ENCODE data around the gene GIN1.

GRCh38 chr5:103108086-103108485, 11.9 kb downstream of the GIN1 start:
- TF ChIP-seq POLR2A (IDR thresholded peaks at IDR 0.05; ENCODE audit: low read depth, low read length) (no peak), POU2F2 (IDR thresholded peaks at IDR 0.05; ENCODE audit: low read depth, low read length) (no peak)
